Endodermal cell (in vitro differentiated cells): ENCODE measurements around the gene ORMDL2. TPM values are rescaled to one million over a fixed set of nuclear protein-coding genes. Genes with fewer than 3 reads are reported as not detected.

Experiments used
- DNase-seq: peaks from one replicate; pipeline ENCODE4 v3.0.0-alpha.2; 2017
- H3K27ac ChIP-seq: 2 replicates; pipeline ENCODE4 v1.5.1; 2013; ENCODE audit warnings: mild to moderate bottlenecking, low read depth, low read length, moderate library complexity
- H3K27me3 ChIP-seq: 2 replicates; pipeline ENCODE4 v1.6.1; 2013; ENCODE audit warnings: mild to moderate bottlenecking, low read length, moderate library complexity; ENCODE audit not compliant: insufficient read depth, control insufficient read depth, poor library complexity, severe bottlenecking
- H3K36me3 ChIP-seq: 2 replicates; pipeline ENCODE4 v1.7.0; 2013; ENCODE audit warnings: mild to moderate bottlenecking, low read length, moderate library complexity; ENCODE audit not compliant: control insufficient read depth, insufficient read depth
- H3K4me1 ChIP-seq: one replicate; pipeline ENCODE4 v1.7.0; 2013; ENCODE audit warnings: low read length; ENCODE audit not compliant: control insufficient read depth, insufficient read depth
- H3K4me3 ChIP-seq: 2 replicates; pipeline ENCODE4 v1.5.1; 2013; ENCODE audit warnings: mild to moderate bottlenecking, low read length, moderate library complexity
- H3K9ac ChIP-seq: 2 replicates; pipeline ENCODE4 v1.6.1; 2013; ENCODE audit warnings: mild to moderate bottlenecking, low read length, moderate library complexity; ENCODE audit not compliant: poor library complexity, severe bottlenecking; ENCODE audit errors: extremely low read depth
- H3K9me3 ChIP-seq: 2 replicates; pipeline ENCODE4 v1.6.1; 2013; ENCODE audit warnings: mild to moderate bottlenecking, low read length, moderate library complexity; ENCODE audit not compliant: control insufficient read depth
- H3K27ac Mint-ChIP-seq: 2 replicates; pipeline ENCODE4 v1.8.0; 2020; ENCODE audit warnings: mixed read lengths
- H3K27me3 Mint-ChIP-seq: 2 replicates; pipeline ENCODE4 v1.8.0; 2021; ENCODE audit warnings: mild to moderate bottlenecking, mixed read lengths; ENCODE audit not compliant: insufficient read depth
- H3K36me3 Mint-ChIP-seq: 2 replicates; pipeline ENCODE4 v1.8.0; 2020; ENCODE audit warnings: low read depth, mixed read lengths
- H3K4me1 Mint-ChIP-seq: 2 replicates; pipeline ENCODE4 v1.8.0; 2020; ENCODE audit warnings: mixed read lengths
- H3K4me3 Mint-ChIP-seq: 2 replicates; pipeline ENCODE4 v1.8.0; 2020; ENCODE audit warnings: mild to moderate bottlenecking, moderate library complexity, mixed read lengths
- H3K9me3 Mint-ChIP-seq: 2 replicates; pipeline ENCODE4 v1.8.0; 2020; ENCODE audit warnings: mild to moderate bottlenecking, mixed read lengths
- WGBS, 2 experiments: methylation state at CpG; one replicate each; pipeline versions ENCODE4 v1.1.5 to v1.1.7; 2013; ENCODE audit warnings: missing lambda C conversion rate in 2 of 2, mixed read lengths in 1 of 2; ENCODE audit not compliant: insufficient coverage in 1 of 2, insufficient read length in 1 of 2; 5-methylcytosine and 5-hydroxymethylcytosine counted together
- total RNA-seq, 2 donors: library from RNA; stranded (reverse); fragmentation: NEBNext Ultra II Directional in 1 of 2; extraction: Animal tissue kit (Norgen Biotek cat#: 25700) in 1 of 2; gene quantifications; 2 replicates in 1 of 2; 3 replicates in 1 of 2; pipeline ENCODE4 v1.2.1, GENCODE V29; 2021
- TF ChIP-seq, protein P1 (sequence below): fragments of 200-600 bp; sonication (generic); conservative IDR thresholded peaks from 2 replicates; pipeline ENCODE4 v1.5.0; 2021; ENCODE audit warnings: antibody characterized with exemption, mild to moderate bottlenecking

The ORMDL2 gene
- total RNA-seq, 2 donors from 2014 or later: 43.7 to 57.1 TPM

DNA sequence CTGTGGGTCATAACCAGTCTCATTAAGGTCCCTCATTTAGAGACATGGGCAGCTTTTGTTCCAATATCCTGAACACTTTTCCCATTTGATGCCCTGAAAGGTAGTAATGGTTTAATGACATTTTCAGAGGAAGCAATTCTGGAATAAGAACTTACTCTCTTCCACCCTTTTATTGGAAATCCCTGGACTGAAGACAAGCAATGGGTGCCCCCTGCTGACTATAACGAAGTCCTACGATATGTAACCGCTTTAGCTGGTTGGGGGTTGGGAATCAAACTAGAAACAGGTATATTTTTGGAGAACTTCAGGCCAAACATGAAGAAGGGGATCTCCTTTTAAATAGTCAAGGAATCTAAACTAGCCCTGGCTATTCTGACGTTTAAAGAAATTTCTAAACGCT lies 20.8 kb upstream of the ORMDL2 start:
- no peak overlapping the region for H3K9ac ChIP-seq
- H3K36me3 Mint-ChIP-seq: peaks cover 69% of the 10 kb centered on the region
- no peaks in the 10 kb centered on the region for H3K4me1 ChIP-seq
- H3K27me3 ChIP-seq: no peaks in the 10 kb centered on the region
- H3K4me1 Mint-ChIP-seq: peaks cover 3% of the 10 kb centered on the region
- H3K36me3 ChIP-seq: peaks cover 95% of the 10 kb centered on the region
- no peaks in the 10 kb centered on the region for H3K9me3 ChIP-seq
- no peak overlapping the region for H3K4me3 ChIP-seq
- peak overlapping the region; percentile 56 for H3K27ac Mint-ChIP-seq
- H3K27me3 Mint-ChIP-seq: no peaks in the 10 kb centered on the region
- WGBS, 2 experiments: 73 to 85% methylated on average over 3 to 5 of the region's 5 CpGs
- no peak overlapping the region for H3K27ac ChIP-seq
- no peaks in the 10 kb centered on the region for H3K9me3 Mint-ChIP-seq
- no peak overlapping the region for H3K4me3 Mint-ChIP-seq
- peak; percentile 72 for DNase-seq
- TF ChIP-seq, protein P1, sequence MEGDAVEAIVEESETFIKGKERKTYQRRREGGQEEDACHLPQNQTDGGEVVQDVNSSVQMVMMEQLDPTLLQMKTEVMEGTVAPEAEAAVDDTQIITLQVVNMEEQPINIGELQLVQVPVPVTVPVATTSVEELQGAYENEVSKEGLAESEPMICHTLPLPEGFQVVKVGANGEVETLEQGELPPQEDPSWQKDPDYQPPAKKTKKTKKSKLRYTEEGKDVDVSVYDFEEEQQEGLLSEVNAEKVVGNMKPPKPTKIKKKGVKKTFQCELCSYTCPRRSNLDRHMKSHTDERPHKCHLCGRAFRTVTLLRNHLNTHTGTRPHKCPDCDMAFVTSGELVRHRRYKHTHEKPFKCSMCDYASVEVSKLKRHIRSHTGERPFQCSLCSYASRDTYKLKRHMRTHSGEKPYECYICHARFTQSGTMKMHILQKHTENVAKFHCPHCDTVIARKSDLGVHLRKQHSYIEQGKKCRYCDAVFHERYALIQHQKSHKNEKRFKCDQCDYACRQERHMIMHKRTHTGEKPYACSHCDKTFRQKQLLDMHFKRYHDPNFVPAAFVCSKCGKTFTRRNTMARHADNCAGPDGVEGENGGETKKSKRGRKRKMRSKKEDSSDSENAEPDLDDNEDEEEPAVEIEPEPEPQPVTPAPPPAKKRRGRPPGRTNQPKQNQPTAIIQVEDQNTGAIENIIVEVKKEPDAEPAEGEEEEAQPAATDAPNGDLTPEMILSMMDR: peak; percentile 79

DNA sequence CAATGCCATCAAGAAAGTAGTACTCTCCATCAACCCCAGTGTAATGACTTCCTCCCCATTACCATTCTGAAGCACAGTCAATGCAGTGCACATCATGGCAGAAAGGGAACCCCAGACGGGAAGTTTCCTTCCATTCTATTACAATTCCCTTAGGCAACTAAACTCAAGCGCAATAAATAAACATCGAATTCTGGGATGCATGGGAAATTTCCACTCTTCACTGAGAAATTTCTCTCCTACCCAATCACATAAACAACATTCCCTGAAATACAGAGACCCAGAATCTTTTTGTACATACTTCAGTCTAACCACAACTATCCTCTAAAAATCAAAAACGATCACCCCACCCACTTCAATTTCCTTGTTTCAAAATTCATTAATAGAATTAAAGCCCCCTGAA lies 20.3 kb upstream of the ORMDL2 start:
- H3K4me1 Mint-ChIP-seq: peaks cover 3% of the 10 kb centered on the region
- no peak overlapping the region for H3K27ac ChIP-seq
- H3K9ac ChIP-seq: no peak overlapping the region
- no peaks in the 10 kb centered on the region for H3K9me3 Mint-ChIP-seq
- H3K4me3 Mint-ChIP-seq: no peak overlapping the region
- no peak overlapping the region for H3K4me3 ChIP-seq
- H3K27me3 ChIP-seq: no peaks in the 10 kb centered on the region
- no peaks in the 10 kb centered on the region for H3K27me3 Mint-ChIP-seq
- TF ChIP-seq, protein P1: no peak
- no peak for DNase-seq
- no peaks in the 10 kb centered on the region for H3K4me1 ChIP-seq
- no peak overlapping the region for H3K27ac Mint-ChIP-seq
- peaks cover 97% of the 10 kb centered on the region for H3K36me3 ChIP-seq
- 89 to 98% methylated on average over 4 of the region's 4 CpGs for WGBS, 2 experiments
- H3K36me3 Mint-ChIP-seq: peaks cover 67% of the 10 kb centered on the region
- H3K9me3 ChIP-seq: no peaks in the 10 kb centered on the region

DNA sequence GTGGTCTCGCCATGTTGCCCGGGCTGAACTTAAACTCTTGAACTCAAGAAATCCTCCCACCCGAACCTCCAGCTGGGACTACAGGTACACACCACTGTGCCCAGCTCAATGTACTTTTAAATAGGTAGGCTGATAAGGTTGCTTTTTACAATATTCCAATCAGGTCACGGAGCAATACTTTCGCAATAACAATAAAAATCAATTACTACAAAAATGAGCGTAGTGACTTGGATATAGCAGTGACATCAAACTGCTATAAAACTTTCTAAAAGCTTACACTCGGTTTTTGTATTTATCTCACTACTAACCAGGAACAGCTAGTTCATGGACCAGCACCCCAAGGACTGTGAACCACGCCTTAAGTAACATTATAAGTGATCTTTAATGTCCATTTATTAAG lies 10.9 kb upstream of the ORMDL2 start:
- TF ChIP-seq, protein P1: no peak
- 94 to 100% methylated on average over 4 to 5 of the region's 8 CpGs for WGBS, 2 experiments
- no peak overlapping the region for H3K27ac Mint-ChIP-seq

More for the DNA sequence above, 10.9 kb upstream of the ORMDL2 start:
- no peak overlapping the region for H3K4me3 Mint-ChIP-seq
- no peaks in the 10 kb centered on the region for H3K9me3 Mint-ChIP-seq
- H3K4me1 Mint-ChIP-seq: peaks cover 5% of the 10 kb centered on the region
- no peak for DNase-seq
- Histone ChIP-seq H3K27ac (no peak overlapping the region), H3K36me3 (peaks cover 66% of the 10 kb centered on the region), H3K9me3 (no peaks in the 10 kb centered on the region), H3K27me3 (no peaks in the 10 kb centered on the region), H3K4me1 (no peaks in the 10 kb centered on the region), H3K4me3 (no peak overlapping the region), H3K9ac (no peak overlapping the region)
- no peaks in the 10 kb centered on the region for H3K27me3 Mint-ChIP-seq
- peaks cover 46% of the 10 kb centered on the region for H3K36me3 Mint-ChIP-seq
